ENCODE measurements around the gene ACOT11. TPM values are rescaled to one million over a fixed set of nuclear protein-coding genes. Genes with fewer than 3 reads are reported as not detected.

The ACOT11 gene
- polyA plus RNA-seq, 1 donor (not counting 4 experiments of a cell fraction or from before 2014, with no cell fraction given) = 3.4 TPM

DNA sequence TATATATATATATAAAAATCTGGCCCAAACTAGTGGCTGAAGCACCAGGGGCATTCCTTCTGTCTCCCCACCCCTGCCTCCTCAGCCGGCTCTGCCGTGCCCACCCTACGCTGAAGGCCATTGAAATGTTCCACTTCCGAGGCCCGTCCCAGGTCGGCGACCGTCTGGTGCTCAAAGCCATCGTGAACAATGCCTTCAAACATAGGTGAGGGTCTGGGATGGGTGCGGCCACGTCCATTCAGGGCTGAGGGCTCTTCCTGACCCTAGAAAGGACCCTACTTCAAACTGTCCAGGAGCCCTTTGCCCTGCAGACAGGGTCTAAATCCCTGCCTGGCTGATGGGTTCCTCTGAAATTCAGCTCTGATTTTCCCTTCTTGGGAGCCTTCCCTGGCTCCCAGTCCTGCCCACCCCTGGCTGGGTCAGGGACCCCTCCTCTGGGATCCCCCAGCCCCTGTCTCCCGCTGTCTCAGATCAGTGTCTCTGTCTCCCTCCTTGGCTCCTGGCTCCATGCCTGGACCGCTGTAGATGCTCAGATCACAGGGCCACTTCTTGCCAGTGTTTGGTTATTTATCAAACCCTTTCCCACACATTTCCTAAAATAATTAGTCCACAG is 51.3 kb downstream of the ACOT11 start:
- dilution Hi-C loops (cut with MboI; ENCODE audit: extremely low pct_ligation_motif_present, low sequenced_read_pairs) = no loop called here
- Histone ChIP-seq H4K20me1 (ENCODE audit: control insufficient read depth, extremely low read depth, insufficient read depth, low read length) (no peaks in the 10 kb centered on the region), H3K9me1 (ENCODE audit: control insufficient read depth, extremely low read depth, insufficient read depth, low read length) (no peaks in the 10 kb centered on the region), H2AFZ (ENCODE audit: control insufficient read depth, low read length) (no peak overlapping the region), H3K4me3 (ENCODE audit: control insufficient read depth in 2 of 3, extremely low read depth in 1 of 3, insufficient read depth in 2 of 3, low read depth in 1 of 3, low read length in 3 of 3) (no peak overlapping the region), H3K9me3 (ENCODE audit: control insufficient read depth, low read depth, low read length) (no peaks in the 10 kb centered on the region), H3K27me3 (ENCODE audit: control insufficient read depth, extremely low read depth, insufficient read depth, low read length) (no peaks in the 10 kb centered on the region), H3K9ac (ENCODE audit: control insufficient read depth, extremely low read depth, insufficient read depth, low read length) (no peak overlapping the region), H3K36me3 (ENCODE audit: control insufficient read depth in 2 of 2, extremely low read depth in 1 of 2, insufficient read depth in 2 of 2, low read length in 2 of 2) (no peaks in the 10 kb centered on the region), H3K4me2 (ENCODE audit: control insufficient read depth, extremely low read depth, insufficient read depth, low read depth, low read length) (no peak overlapping the region), H3K79me2 (ENCODE audit: control insufficient read depth, insufficient read depth, low read length) (no peaks in the 10 kb centered on the region), H3K4me1 (ENCODE audit: control insufficient read depth, extremely low read depth, insufficient read depth, low read length) (peaks cover 6% of the 10 kb centered on the region), H3K27ac (ENCODE audit: control insufficient read depth, insufficient read depth, low read length) (no peak overlapping the region)
- DNase-seq (ENCODE audit: low read depth, low spot score) = no peak
- no peak for FAIRE-seq
- TF ChIP-seq EZH2 (IDR thresholded peaks at IDR 0.05; ENCODE audit: low read length) (no peak), CTCF (optimal IDR thresholded peaks at IDR 0.05 in 1 of 3, IDR thresholded peaks at IDR 0.05 in 1 of 3, conservative IDR thresholded peaks at IDR 0.05 in 1 of 3; ENCODE audit: extremely low read depth in 1 of 3, insufficient read depth in 2 of 3, low read length in 3 of 3) (no peak)

- no peak for TF ChIP-seq EZH2 (IDR thresholded peaks at IDR 0.05; ENCODE audit: low read length)
- no peak for TF ChIP-seq CTCF (optimal IDR thresholded peaks at IDR 0.05 in 1 of 3, IDR thresholded peaks at IDR 0.05 in 1 of 3, conservative IDR thresholded peaks at IDR 0.05 in 1 of 3; ENCODE audit: extremely low read depth in 1 of 3, insufficient read depth in 2 of 3, low read length in 3 of 3)
- H3K4me1 ChIP-seq (ENCODE audit: control insufficient read depth, extremely low read depth, insufficient read depth, low read length) = peaks cover 13% of the 10 kb centered on the region
- H3K27ac ChIP-seq (ENCODE audit: control insufficient read depth, insufficient read depth, low read length) = no peak overlapping the region
- H3K9ac ChIP-seq (ENCODE audit: control insufficient read depth, extremely low read depth, insufficient read depth, low read length) = no peak overlapping the region
- no peaks in the 10 kb centered on the region for H3K27me3 ChIP-seq (ENCODE audit: control insufficient read depth, extremely low read depth, insufficient read depth, low read length)
- DNase-seq (ENCODE audit: low read depth, low spot score) (no peak), FAIRE-seq (no peak)
- no peak overlapping the region for H3K4me2 ChIP-seq (ENCODE audit: control insufficient read depth, extremely low read depth, insufficient read depth, low read depth, low read length)
- dilution Hi-C loops (cut with MboI; ENCODE audit: extremely low pct_ligation_motif_present, low sequenced_read_pairs) = no loop called here
- no peak overlapping the region for H2AFZ ChIP-seq (ENCODE audit: control insufficient read depth, low read length)
- H4K20me1 ChIP-seq (ENCODE audit: control insufficient read depth, extremely low read depth, insufficient read depth, low read length) = no peaks in the 10 kb centered on the region
- no peaks in the 10 kb centered on the region for H3K9me1 ChIP-seq (ENCODE audit: control insufficient read depth, extremely low read depth, insufficient read depth, low read length)
- no peaks in the 10 kb centered on the region for H3K9me3 ChIP-seq (ENCODE audit: control insufficient read depth, low read depth, low read length)
- H3K36me3 ChIP-seq (ENCODE audit: control insufficient read depth in 2 of 2, extremely low read depth in 1 of 2, insufficient read depth in 2 of 2, low read length in 2 of 2) = no peaks in the 10 kb centered on the region
- H3K4me3 ChIP-seq (ENCODE audit: control insufficient read depth in 2 of 3, extremely low read depth in 1 of 3, insufficient read depth in 2 of 3, low read depth in 1 of 3, low read length in 3 of 3) = no peak overlapping the region
- no peaks in the 10 kb centered on the region for H3K79me2 ChIP-seq (ENCODE audit: control insufficient read depth, insufficient read depth, low read length)
Measured at GRCh38 chr1:54600947-54601721, 53.1 kb downstream of the ACOT11 start.
